Gastroesophageal sphincter (tissue), 3 donors: ENCODE data around the gene ZBTB8A.

ENCODE experiments used
- CTCF ChIP-seq, 4 experiments: fragments of 200-600 bp in 2 of 4; fragments of 450-650 bp in 2 of 4; sonication (generic) in 1 of 4; IDR thresholded peaks; one replicate each; pipeline ENCODE4 v1.5.1; 2017 to 2019; ENCODE audit warnings: antibody characterized with exemption in 4 of 4, mild to moderate bottlenecking in 2 of 4, moderate library complexity in 2 of 4
- POLR2A ChIP-seq, 2 donors: fragments of 450-650 bp; IDR thresholded peaks; one replicate each; pipeline ENCODE4 v1.6.1; 2017; ENCODE audit warnings: antibody characterized with exemption in 2 of 2, mild to moderate bottlenecking in 2 of 2, moderate library complexity in 1 of 2

- TF ChIP-seq CTCF (IDR thresholded peaks at IDR 0.05): no peak
- no peak for TF ChIP-seq POLR2A (IDR thresholded peaks at IDR 0.05)
These were observed 44.4 kb upstream of the ZBTB8A start for GRCh38 chr1:32494711-32495337.
